Esophagus muscularis mucosa (tissue), 4 donors: ENCODE data around the gene P2RY2.
A peak's percentile ranks its signal among the peaks of the same experiment; 100 is the strongest.

Experiments used
- CTCF ChIP-seq, 3 experiments: fragments of 200-600 bp in 2 of 3; fragments of 450-650 bp in 1 of 3; sonication (generic) in 2 of 3; IDR thresholded peaks; one replicate each; pipeline ENCODE4 v1.5.1; 2017 to 2019; ENCODE audit warnings: antibody characterized with exemption in 3 of 3, mild to moderate bottlenecking in 2 of 3, moderate library complexity in 1 of 3
- EP300 ChIP-seq: sonication (generic); formaldehyde crosslinking; IDR thresholded peaks from one replicate; pipeline ENCODE4 v1.6.1; 2017; ENCODE audit warnings: antibody characterized with exemption
- POLR2A ChIP-seq: fragments of 450-650 bp; IDR thresholded peaks from one replicate; pipeline ENCODE4 v1.6.1; 2017; ENCODE audit warnings: antibody characterized with exemption, moderate library complexity, mild to moderate bottlenecking, low read depth
- POLR2AphosphoS5 ChIP-seq, 2 donors: sonication (generic); formaldehyde crosslinking; IDR thresholded peaks; one replicate each; pipeline ENCODE4 v1.6.1; 2017; ENCODE audit warnings: antibody characterized with exemption in 2 of 2

GRCh38 chr11:73218106-73218829 lies at the start of gene P2RY2:
- TF ChIP-seq CTCF (IDR thresholded peaks at IDR 0.05), result peak; percentile 43 to 47 (median 46)
- peak; percentile 32 for TF ChIP-seq POLR2A
- TF ChIP-seq EP300, result no peak
- peak in 1 of 2 donors; percentile 4 for TF ChIP-seq POLR2AphosphoS5 (IDR thresholded peaks at IDR 0.05)
